GM23338 (cell line): ENCODE results near the gene PRR23A.

Experiments used
- CTCF ChIP-seq, 2 experiments: fragments of 200-600 bp in 1 of 2; sonication (generic) in 1 of 2; conservative IDR thresholded peaks; 2 replicates each; pipeline versions ENCODE4 v1.5.1 to v1.6.1; 2016 to 2017; ENCODE audit warnings: antibody characterized with exemption in 2 of 2, low read depth in 2 of 2, mild to moderate bottlenecking in 2 of 2, moderate library complexity in 1 of 2
- EZH2 ChIP-seq: fragments of 200-600 bp; sonication (generic); IDR thresholded peaks from one replicate; pipeline ENCODE4 v1.8.0; 2017; ENCODE audit warnings: antibody characterized with exemption, mild to moderate bottlenecking, low read depth; ENCODE audit not compliant: unreplicated experiment

GRCh38 chr3:138960417-138960852 lies 45.6 kb downstream of the PRR23A start:
- TF ChIP-seq CTCF (conservative IDR thresholded peaks at IDR 0.05; ENCODE audit: low read depth in 2 of 2) = no peak
- TF ChIP-seq EZH2 = no peak
